Activated CD8-positive, alpha-beta T cell treated with anti-CD3 and anti-CD28 coated beads, Interleukin-2, amount 10 ng/mL, durations not matched to agents 7 days and 5 days (primary cell): ENCODE results near the gene DDX41. TPM values are rescaled to one million over a fixed set of nuclear protein-coding genes. Genes with fewer than 3 reads are reported as not detected.

Source experiments
- ATAC-seq: fragments of 150-1000 bp; cut with Tn5 transposase; one replicate; pipeline ENCODE4 v1.10.0; 2021; ENCODE audit warnings: moderate library complexity
- CTCF ChIA-PET: fragments of 350-600 bp; sonication (Branson Sonifier 250); formaldehyde crosslinking; loops from one replicate; lab custom pipeline; 2021; ENCODE audit warnings: antibody characterized with exemption; lab: Charles Lee
- POLR2A ChIA-PET: fragments of 350-600 bp; sonication (Branson Sonifier 250); formaldehyde crosslinking; loops from one replicate; lab custom pipeline; 2021; ENCODE audit warnings: antibody characterized with exemption; lab: Charles Lee
- DNase-seq: peaks from one replicate; pipeline ENCODE4 v3.0.0-alpha.2; 2020
- H3K27ac Mint-ChIP-seq: one replicate; pipeline ENCODE4 v1.8.0; 2021; ENCODE audit warnings: mild to moderate bottlenecking, mixed read lengths
- H3K27me3 Mint-ChIP-seq: one replicate; pipeline ENCODE4 v1.8.0; 2021; ENCODE audit warnings: low read depth, mixed read lengths
- H3K36me3 Mint-ChIP-seq: one replicate; pipeline ENCODE4 v1.8.0; 2021; ENCODE audit warnings: low read depth, mixed read lengths
- H3K4me1 Mint-ChIP-seq: one replicate; pipeline ENCODE4 v1.8.0; 2021; ENCODE audit warnings: low read depth, mixed read lengths
- H3K4me3 Mint-ChIP-seq: one replicate; pipeline ENCODE4 v1.8.0; 2021; ENCODE audit warnings: mild to moderate bottlenecking, mixed read lengths
- H3K9me3 Mint-ChIP-seq: one replicate; pipeline ENCODE4 v1.8.0; 2022; ENCODE audit warnings: mixed read lengths; ENCODE audit not compliant: insufficient read depth
- total RNA-seq, 2 experiments: library from RNA; stranded (reverse); gene quantifications; one replicate each; pipeline ENCODE4 v1.2.3, GENCODE V29; 2021

DDX41 gene
- total RNA-seq, 2 experiments from 2014 or later = 135 to 149 TPM

DNA sequence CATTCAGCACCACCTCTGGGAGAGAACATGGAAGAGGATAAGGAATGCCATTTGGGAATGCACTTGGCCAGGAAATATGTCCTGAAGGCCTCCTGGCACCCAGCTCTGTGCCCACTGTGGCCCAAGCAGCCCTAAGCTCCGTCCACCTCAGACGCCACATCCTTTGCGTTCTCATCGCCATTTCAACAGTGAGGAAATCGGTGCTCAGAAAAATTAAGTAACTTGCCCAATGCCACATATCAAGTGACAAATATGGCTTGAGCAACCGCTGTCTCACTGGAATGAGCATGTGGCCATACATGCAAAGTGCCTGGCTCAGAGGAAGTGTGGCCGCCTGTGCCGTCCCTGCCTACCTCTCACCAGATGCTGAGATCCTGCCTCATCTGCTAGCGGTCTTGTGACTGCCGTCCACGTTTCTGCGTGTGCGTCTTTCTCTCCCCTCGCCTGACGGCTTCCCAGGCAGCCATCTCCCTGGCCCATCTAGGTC is 6.2 kb downstream of the DDX41 start:
- Mint-ChIP-seq H3K27me3 (no peaks in the 10 kb centered on the region), H3K27ac (no peak overlapping the region), H3K4me1 (peaks cover 22% of the 10 kb centered on the region), H3K36me3 (peaks cover 41% of the 10 kb centered on the region), H3K9me3 (no peaks in the 10 kb centered on the region), H3K4me3 (no peak overlapping the region)
- DNase-seq (no peak), ATAC-seq (no peak)
- ChIA-PET CTCF (interaction anchor here (3.5 kb wide), 1 partner anchor 10 kb away, joined by 23 read pairs; no protein-coding TSS in a partner anchor), POLR2A (no interaction called here)

DNA sequence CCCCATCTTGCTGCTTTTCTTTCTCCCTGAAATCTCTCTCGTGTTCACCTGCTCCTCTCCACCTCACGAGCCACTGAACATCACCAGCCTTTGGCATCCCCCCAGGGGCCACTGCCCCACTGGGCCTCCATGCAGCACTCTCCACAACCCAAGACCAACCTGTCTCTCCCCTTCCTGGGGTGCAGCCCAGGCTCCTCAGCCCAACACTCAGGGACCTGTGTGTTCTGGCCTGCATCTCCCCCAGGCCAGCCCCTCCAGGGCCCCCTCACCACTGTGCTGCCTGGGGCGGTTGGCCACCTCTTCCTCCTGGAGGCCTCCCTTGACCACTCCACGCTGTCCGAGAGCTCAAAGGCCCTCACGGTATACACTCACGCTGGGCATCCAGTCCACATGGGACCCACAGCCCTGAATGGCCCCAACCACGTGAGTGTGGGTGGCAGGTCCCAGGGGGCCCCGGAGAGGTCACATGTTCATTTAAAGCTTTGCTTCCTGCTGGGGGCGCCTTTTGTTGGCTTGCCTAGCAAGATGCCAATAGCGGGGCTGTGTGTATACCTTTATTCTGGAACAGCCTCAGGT is 6.7 kb downstream of the DDX41 start:
- CTCF ChIA-PET = interaction anchor here (3.5 kb wide), 1 partner anchor 9 kb away, joined by 23 read pairs; no protein-coding TSS in a partner anchor
- Mint-ChIP-seq H3K9me3 (no peaks in the 10 kb centered on the region), H3K4me1 (peaks cover 16% of the 10 kb centered on the region), H3K27ac (peak overlapping the region; percentile 63), H3K4me3 (no peak overlapping the region), H3K36me3 (peaks cover 36% of the 10 kb centered on the region), H3K27me3 (no peaks in the 10 kb centered on the region)
- ATAC-seq (no peak), DNase-seq (no peak)
- POLR2A ChIA-PET = no interaction called here

DNA sequence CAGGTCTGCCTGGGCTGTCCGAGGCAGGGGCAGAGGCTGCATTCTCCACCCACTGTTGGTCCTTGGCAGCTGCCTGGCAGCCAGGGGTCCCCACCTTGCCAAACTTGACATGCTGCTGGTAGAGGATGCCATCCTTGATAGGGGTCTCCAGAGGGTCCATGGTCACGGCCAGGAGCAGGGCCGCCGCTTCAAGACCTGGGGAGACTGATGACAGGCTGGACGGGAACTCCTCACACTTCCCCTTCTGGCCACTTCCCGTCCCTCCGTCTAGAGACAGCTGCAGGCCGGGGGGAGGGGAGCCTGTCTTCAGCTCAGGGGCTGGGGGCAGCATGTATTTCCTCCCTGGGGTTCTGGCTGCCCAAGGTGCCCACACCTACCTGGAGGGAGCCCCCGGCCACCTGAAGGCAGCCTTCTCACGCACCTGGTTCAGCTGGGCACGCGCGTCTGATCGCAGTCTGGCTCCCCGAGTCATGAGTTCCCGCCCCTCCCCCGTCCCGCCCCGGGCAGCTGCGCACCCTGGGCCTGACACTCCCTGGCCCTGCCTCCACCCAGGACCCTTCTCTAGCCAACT is 7.3 kb downstream of the DDX41 start, which contains the start of gene DOK3:
Gene DOK3 (minus strand): TSS at position 446 of the 571 bp plus-strand sequence. CDS start 286 bp downstream, at position 160.
- H3K27ac Mint-ChIP-seq = peak within 1 kb of the TSS; percentile 63
- peaks cover 30% of the 10 kb centered on the region for H3K36me3 Mint-ChIP-seq
- peaks cover 12% of the 10 kb centered on the region for H3K4me1 Mint-ChIP-seq
- DNase-seq (no peak), ATAC-seq (no peak)
- POLR2A ChIA-PET = interaction anchor here (0.9 kb wide), 1 partner anchor 12 kb away, joined by 4 read pairs; the partner anchor contains the start of gene PDLIM7
- no peaks in the 10 kb centered on the region for H3K27me3 Mint-ChIP-seq
- H3K4me3 Mint-ChIP-seq = no peak within 1 kb of the TSS
- CTCF ChIA-PET = interaction anchor here (1.7 to 4.8 kb wide), 4 partner anchors 8 to 119 kb away, joined by 6 to 23 read pairs (median 15); no protein-coding TSS in a partner anchor
- H3K9me3 Mint-ChIP-seq = no peaks in the 10 kb centered on the region

- H3K27ac Mint-ChIP-seq = no peak overlapping the region
- H3K4me3 Mint-ChIP-seq = no peak overlapping the region
- ATAC-seq = no peak
- ChIA-PET POLR2A (interaction anchor here (0.9 to 1.0 kb wide), 2 partner anchors 11 to 29 kb away, joined by 3 to 4 read pairs; partner anchors contain the start of gene PDLIM7), CTCF (interaction anchor here (1.7 to 4.8 kb wide), 4 partner anchors 8 to 118 kb away, joined by 6 to 23 read pairs (median 15); no protein-coding TSS in a partner anchor)
- H3K9me3 Mint-ChIP-seq = no peaks in the 10 kb centered on the region
- peaks cover 23% of the 10 kb centered on the region for H3K36me3 Mint-ChIP-seq
- peaks cover 9% of the 10 kb centered on the region for H3K4me1 Mint-ChIP-seq
- H3K27me3 Mint-ChIP-seq = no peaks in the 10 kb centered on the region
- no peak for DNase-seq
These were observed 7.9 kb downstream of the DDX41 start for GRCh38 chr5:177508837-177509236.

DNA sequence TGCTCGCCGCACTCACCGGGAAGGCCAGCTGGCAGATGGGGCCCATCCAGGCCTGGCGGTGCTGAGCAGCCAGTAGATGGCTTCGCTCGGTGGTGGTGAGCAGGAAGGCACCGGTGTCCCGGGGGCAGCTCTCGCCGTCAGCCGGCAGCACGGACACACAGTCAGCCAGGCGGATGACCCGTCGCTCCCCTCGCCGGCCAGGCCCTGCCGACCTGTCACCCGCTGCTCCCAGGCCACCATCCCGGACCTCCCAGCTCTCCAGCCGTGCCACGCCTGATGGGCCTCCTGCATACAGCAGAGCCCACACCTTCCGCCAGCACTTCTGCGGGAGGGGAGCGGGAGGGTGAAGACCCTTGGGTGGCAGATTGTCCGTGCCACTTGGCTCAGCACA is 8.5 kb downstream of the DDX41 start:
- DNase-seq = no peak
- no peaks in the 10 kb centered on the region for H3K9me3 Mint-ChIP-seq
- H3K27ac Mint-ChIP-seq = no peak overlapping the region
- no peak for ATAC-seq
- peaks cover 9% of the 10 kb centered on the region for H3K4me1 Mint-ChIP-seq
- no peak overlapping the region for H3K4me3 Mint-ChIP-seq
- no peaks in the 10 kb centered on the region for H3K27me3 Mint-ChIP-seq
- ChIA-PET POLR2A (interaction anchor here (0.8 to 1.0 kb wide), 3 partner anchors 12 to 98 kb away, joined by 3 read pairs; no protein-coding TSS in a partner anchor), CTCF (interaction anchor here (1.2 to 4.8 kb wide), 5 partner anchors 15 to 119 kb away, joined by 4 to 23 read pairs (median 6); no protein-coding TSS in a partner anchor)
- peaks cover 17% of the 10 kb centered on the region for H3K36me3 Mint-ChIP-seq

GRCh38 chr5:177507596-177508220 is 9.1 kb downstream of the DDX41 start:
- DNase-seq (no peak), ATAC-seq (no peak)
- Mint-ChIP-seq H3K4me3 (no peak overlapping the region), H3K27me3 (no peaks in the 10 kb centered on the region), H3K36me3 (peaks cover 16% of the 10 kb centered on the region), H3K9me3 (no peaks in the 10 kb centered on the region), H3K4me1 (peaks cover 9% of the 10 kb centered on the region), H3K27ac (peak overlapping the region; percentile 3)
- CTCF ChIA-PET = interaction anchor here (1.2 to 4.8 kb wide), 5 partner anchors 15 to 118 kb away, joined by 4 to 23 read pairs (median 6); no protein-coding TSS in a partner anchor
- POLR2A ChIA-PET = interaction anchor here (0.8 to 1.0 kb wide), 3 partner anchors 10 to 99 kb away, joined by 3 to 4 read pairs (median 3); partner anchors contain the start of gene PDLIM7

GRCh38 chr5:177507165-177507564 is 9.6 kb downstream of the DDX41 start:
- Mint-ChIP-seq H3K4me3 (no peak overlapping the region), H3K4me1 (peaks cover 10% of the 10 kb centered on the region), H3K27ac (no peak overlapping the region), H3K36me3 (peaks cover 15% of the 10 kb centered on the region), H3K27me3 (no peaks in the 10 kb centered on the region), H3K9me3 (no peaks in the 10 kb centered on the region)
- DNase-seq (no peak), ATAC-seq (no peak)
- POLR2A ChIA-PET = interaction anchor here (1.0 kb wide), 1 partner anchor 9 kb away, joined by 4 read pairs; the partner anchor contains the start of gene PDLIM7
- CTCF ChIA-PET = interaction anchor here (1.2 to 4.8 kb wide), 5 partner anchors 50 to 118 kb away, joined by 4 to 23 read pairs (median 6); no protein-coding TSS in a partner anchor

GRCh38 chr5:177505075-177505474 is 11.7 kb downstream of the DDX41 start:
- Mint-ChIP-seq H3K36me3 (no peaks in the 10 kb centered on the region), H3K27ac (no peak overlapping the region), H3K9me3 (no peaks in the 10 kb centered on the region), H3K27me3 (no peaks in the 10 kb centered on the region), H3K4me3 (no peak overlapping the region), H3K4me1 (peaks cover 15% of the 10 kb centered on the region)
- ATAC-seq = no peak
- CTCF ChIA-PET = interaction anchor here (0.7 to 4.8 kb wide), 4 partner anchors 48 to 115 kb away, joined by 3 to 23 read pairs (median 8); no protein-coding TSS in a partner anchor
- POLR2A ChIA-PET = no interaction called here
- no peak for DNase-seq

- Mint-ChIP-seq H3K4me1 (peaks cover 12% of the 10 kb centered on the region), H3K27me3 (peaks cover 6% of the 10 kb centered on the region), H3K36me3 (no peaks in the 10 kb centered on the region), H3K9me3 (no peaks in the 10 kb centered on the region), H3K4me3 (no peak overlapping the region), H3K27ac (no peak overlapping the region)
- DNase-seq (no peak), ATAC-seq (no peak)
- POLR2A ChIA-PET = interaction anchor here (1.0 kb wide), 1 partner anchor 11 kb away, joined by 3 read pairs; no protein-coding TSS in a partner anchor
- CTCF ChIA-PET = interaction anchor here (1.3 to 4.8 kb wide), 4 partner anchors 47 to 114 kb away, joined by 4 to 76 read pairs (median 17); no protein-coding TSS in a partner anchor
These were observed 12.4 kb downstream of the DDX41 start for GRCh38 chr5:177504086-177505056.

DNA sequence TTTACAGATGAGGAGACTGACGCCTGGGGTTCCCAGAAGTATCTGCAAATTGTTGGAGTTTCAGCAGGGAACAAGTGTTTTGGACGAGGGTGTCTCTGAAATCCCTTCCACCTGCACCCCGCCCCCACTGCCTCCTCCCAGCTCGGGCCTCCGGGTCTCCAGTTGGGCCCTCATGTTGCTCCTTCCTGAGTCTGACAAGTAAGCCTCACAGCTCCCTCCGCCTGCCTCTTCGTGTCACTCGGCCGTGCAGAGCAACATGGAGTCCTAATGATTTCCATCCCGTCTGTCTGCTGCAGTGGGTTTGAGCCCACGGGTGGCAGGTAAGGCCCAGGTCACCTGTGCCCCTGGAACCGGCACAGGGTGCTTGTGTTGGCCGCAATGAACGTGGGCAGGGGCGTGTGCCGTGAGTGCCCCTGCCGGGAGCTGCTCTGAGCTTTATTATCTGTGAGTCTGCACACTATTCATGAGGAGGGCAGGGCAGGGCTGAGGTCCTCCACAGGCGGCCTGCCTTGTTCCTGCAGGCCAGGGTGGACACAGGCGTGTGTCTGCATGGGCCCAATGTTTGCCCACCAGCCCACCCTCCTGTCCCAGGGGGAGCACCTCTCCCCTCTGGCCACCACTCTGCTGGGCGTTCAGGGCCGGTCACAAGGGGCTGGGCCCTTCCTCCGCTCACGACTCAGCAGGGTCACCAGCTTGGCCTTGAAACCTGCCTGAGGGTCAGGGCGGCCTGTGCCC is 13.2 kb downstream of the DDX41 start:
- DNase-seq = no peak
- Mint-ChIP-seq H3K36me3 (no peaks in the 10 kb centered on the region), H3K4me1 (peaks cover 13% of the 10 kb centered on the region), H3K4me3 (no peak overlapping the region), H3K27me3 (peaks cover 11% of the 10 kb centered on the region), H3K27ac (no peak overlapping the region), H3K9me3 (no peaks in the 10 kb centered on the region)
- CTCF ChIA-PET = interaction anchor here (1.4 to 6.2 kb wide), 5 partner anchors 13 to 194 kb away, joined by 4 to 97 read pairs (median 17); partner anchors contain the start of gene DDX41
- ATAC-seq = no peak
- POLR2A ChIA-PET = interaction anchor here (1.0 kb wide), 1 partner anchor 12 kb away, joined by 3 read pairs; no protein-coding TSS in a partner anchor
